Nephron progenitor cell (in vitro differentiated cells): Measurements from ENCODE around the gene NEUROG1.

Experiments used
- DNase-seq: peaks from one replicate; pipeline ENCODE4 v3.0.0; 2021
- H3K27ac Mint-ChIP-seq: 2 replicates; pipeline ENCODE4 v1.8.0; 2021; ENCODE audit warnings: mild to moderate bottlenecking, moderate library complexity, mixed read lengths
- H3K27me3 Mint-ChIP-seq: 2 replicates; pipeline ENCODE4 v1.8.0; 2021; ENCODE audit warnings: mild to moderate bottlenecking, low read depth, mixed read lengths; ENCODE audit not compliant: poor library complexity
- H3K36me3 Mint-ChIP-seq: 2 replicates; pipeline ENCODE4 v1.8.0; 2021; ENCODE audit warnings: low read depth, mixed read lengths
- H3K4me1 Mint-ChIP-seq: 2 replicates; pipeline ENCODE4 v1.8.0; 2021; ENCODE audit warnings: mixed read lengths
- H3K4me3 Mint-ChIP-seq: 2 replicates; pipeline ENCODE4 v1.8.0; 2021; ENCODE audit warnings: mild to moderate bottlenecking, moderate library complexity, mixed read lengths
- H3K9me3 Mint-ChIP-seq: 2 replicates; pipeline ENCODE4 v1.8.0; 2021; ENCODE audit warnings: mild to moderate bottlenecking, moderate library complexity, mixed read lengths
- TF ChIP-seq, protein P1 (sequence below): fragments of 200-600 bp; sonication (generic); IDR thresholded peaks from 2 replicates; pipeline ENCODE4 v1.5.0; 2021; ENCODE audit warnings: antibody characterized with exemption

The NEUROG1 gene

DNA sequence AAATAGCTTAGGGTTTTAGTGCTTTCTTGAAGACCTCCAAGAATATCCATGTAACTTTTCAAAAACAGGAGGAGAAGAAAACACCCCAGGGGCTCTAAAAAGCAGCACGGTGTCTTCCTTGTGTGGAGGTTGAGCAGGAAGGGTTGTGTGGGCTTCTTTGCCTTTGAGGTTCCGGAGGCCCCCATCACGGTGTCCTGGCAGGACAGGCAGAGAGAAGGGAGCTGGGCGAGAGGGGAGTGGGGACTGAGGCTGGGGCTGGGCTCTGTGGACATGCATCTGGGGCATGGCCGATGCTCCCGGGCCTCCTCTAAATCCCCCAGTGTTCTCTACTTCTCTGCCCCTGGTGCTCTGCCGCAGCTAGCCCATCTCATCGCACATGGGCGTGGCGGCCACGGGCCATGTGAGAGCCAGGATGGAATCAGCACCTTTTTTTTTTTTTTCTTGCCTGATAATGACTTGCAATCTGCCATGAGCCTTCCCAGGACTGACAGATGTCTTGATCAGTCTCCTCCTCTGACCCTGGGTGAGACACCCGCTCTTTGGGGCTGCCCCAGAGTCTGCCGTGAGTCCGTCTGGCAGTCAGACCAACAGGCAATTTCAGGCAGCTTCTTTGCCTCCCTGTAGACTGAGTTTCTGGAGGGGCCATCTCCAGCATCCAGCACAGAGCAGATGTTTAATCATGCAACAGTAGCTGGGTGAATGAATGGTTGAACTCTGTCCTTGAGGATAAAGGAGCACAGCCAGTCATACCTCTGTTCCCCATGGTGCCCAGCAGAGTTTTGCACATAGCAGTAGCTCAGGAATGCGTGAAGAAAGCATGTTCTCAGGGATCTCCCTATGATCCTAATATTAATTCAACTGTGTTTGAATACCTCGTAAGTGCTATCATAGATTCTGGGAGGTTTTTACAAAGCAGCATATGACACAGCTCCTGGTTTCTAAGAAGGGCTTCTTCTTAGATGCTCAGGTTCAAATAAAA, 30.9 kb upstream of the NEUROG1 start:
- Mint-ChIP-seq H3K36me3 (no peaks in the 10 kb centered on the region), H3K27ac (no peak overlapping the region), H3K27me3 (peaks cover 57% of the 10 kb centered on the region), H3K4me1 (peaks cover 25% of the 10 kb centered on the region), H3K4me3 (no peak overlapping the region), H3K9me3 (no peaks in the 10 kb centered on the region)
- TF ChIP-seq, protein P1, sequence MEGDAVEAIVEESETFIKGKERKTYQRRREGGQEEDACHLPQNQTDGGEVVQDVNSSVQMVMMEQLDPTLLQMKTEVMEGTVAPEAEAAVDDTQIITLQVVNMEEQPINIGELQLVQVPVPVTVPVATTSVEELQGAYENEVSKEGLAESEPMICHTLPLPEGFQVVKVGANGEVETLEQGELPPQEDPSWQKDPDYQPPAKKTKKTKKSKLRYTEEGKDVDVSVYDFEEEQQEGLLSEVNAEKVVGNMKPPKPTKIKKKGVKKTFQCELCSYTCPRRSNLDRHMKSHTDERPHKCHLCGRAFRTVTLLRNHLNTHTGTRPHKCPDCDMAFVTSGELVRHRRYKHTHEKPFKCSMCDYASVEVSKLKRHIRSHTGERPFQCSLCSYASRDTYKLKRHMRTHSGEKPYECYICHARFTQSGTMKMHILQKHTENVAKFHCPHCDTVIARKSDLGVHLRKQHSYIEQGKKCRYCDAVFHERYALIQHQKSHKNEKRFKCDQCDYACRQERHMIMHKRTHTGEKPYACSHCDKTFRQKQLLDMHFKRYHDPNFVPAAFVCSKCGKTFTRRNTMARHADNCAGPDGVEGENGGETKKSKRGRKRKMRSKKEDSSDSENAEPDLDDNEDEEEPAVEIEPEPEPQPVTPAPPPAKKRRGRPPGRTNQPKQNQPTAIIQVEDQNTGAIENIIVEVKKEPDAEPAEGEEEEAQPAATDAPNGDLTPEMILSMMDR, result no peak
- no peak for DNase-seq

DNA sequence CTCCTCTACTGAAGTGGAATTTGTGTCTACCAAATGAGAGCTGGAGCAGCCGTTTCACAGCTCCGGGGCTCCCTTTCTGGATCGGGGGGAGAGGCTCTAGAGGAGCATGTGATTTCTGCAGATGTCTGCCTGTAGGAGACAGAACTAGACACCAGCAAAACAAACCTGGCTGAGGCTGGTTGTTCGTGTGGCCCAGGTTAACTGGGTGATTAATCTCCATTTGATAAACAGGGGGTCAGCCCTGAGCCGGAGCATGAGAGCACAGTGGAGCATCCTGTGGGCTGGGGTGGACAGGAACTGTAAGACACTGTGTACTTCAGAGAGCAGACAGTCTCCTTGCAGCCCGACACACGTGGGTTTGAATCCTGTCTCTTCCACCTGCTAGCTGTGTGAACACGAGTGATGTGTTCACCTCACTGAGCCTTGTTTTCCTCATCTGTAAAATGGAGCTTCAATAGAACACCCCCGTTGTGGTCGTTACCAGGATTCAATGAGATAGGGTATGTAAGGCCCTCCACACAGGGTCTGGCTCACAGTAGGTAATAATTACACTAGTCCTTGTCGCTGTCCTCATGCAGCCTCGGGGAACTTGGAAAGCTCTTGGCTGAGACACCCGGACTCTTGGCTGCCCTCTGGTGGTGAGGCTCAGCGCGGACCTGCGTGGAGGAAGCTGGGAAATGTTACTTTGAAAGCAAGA, 30.1 kb upstream of the NEUROG1 start:
- DNase-seq, result peak; percentile 81
- Mint-ChIP-seq H3K36me3 (no peaks in the 10 kb centered on the region), H3K9me3 (no peaks in the 10 kb centered on the region), H3K4me3 (no peak overlapping the region), H3K27me3 (peaks cover 53% of the 10 kb centered on the region), H3K27ac (no peak overlapping the region), H3K4me1 (peaks cover 30% of the 10 kb centered on the region)
- TF ChIP-seq, protein P1, result peak; percentile 77

DNA sequence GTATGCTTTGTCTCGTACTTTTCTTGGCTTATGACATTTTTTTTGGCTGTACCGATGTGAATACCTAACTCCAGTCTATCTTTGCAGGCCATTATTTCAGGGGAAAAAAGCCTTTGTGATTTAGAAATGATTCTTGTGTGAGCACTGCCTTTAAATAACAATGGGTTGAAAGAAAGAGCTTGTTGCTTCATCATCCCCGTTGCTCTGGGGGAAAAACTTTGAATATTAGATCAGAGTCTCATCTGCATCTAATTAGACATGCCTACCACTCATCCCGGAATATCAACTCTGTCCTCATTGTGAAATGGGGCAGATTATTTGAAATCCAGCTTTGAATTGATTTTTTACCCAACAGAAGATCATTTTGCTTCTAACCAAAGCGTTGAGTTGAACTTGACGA, 29.5 kb upstream of the NEUROG1 start:
- peaks cover 50% of the 10 kb centered on the region for H3K27me3 Mint-ChIP-seq
- no peak overlapping the region for H3K27ac Mint-ChIP-seq
- no peak for DNase-seq
- no peaks in the 10 kb centered on the region for H3K36me3 Mint-ChIP-seq
- H3K4me1 Mint-ChIP-seq, result peaks cover 34% of the 10 kb centered on the region
- no peak overlapping the region for H3K4me3 Mint-ChIP-seq
- no peaks in the 10 kb centered on the region for H3K9me3 Mint-ChIP-seq
- TF ChIP-seq, protein P1, result no peak

DNA sequence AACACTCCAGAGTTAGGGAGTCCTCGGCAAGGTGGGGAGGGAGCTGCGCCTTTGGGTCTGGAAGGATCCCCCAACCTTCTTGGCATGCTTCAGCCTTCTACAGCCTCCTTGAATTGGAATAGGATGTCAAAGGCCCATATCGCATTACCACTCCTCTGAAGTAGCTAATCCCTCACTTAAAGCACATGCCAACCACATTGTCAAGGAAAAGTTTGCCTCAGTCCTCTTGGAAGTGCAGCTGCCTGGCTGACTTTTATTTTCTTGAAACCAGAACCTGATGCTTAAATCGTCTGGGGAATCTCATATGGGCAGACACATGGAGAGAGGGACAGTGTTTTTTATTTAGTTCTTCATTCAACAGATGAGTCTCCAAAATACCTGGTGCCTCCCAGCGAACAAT, 28.6 kb upstream of the NEUROG1 start:
- TF ChIP-seq, protein P1, result no peak
- Mint-ChIP-seq H3K4me1 (peaks cover 39% of the 10 kb centered on the region), H3K4me3 (no peak overlapping the region), H3K9me3 (no peaks in the 10 kb centered on the region), H3K27me3 (peaks cover 52% of the 10 kb centered on the region), H3K27ac (no peak overlapping the region), H3K36me3 (no peaks in the 10 kb centered on the region)
- no peak for DNase-seq

DNA sequence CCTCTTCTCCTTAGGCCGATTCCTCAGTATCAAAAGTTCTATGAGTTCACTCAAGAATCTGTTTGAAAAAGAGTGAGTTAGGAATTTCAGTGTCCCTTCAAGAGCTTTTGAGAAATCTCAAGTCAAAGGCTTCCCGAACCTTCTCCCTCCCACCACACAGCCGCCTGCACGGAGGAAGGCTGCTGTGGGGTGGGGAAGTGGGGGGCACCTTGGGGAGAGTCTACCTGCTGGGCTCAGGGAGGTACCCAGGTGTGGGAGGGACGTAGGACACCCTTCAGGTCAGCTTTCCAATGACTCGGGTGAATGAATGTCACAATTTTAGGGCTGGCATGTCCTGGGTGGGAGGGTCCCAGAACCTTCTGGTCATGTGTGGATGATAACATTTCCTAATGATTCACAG, 25.5 kb upstream of the NEUROG1 start:
- no peaks in the 10 kb centered on the region for H3K36me3 Mint-ChIP-seq
- TF ChIP-seq, protein P1, result no peak
- no peak overlapping the region for H3K4me3 Mint-ChIP-seq
- H3K27ac Mint-ChIP-seq, result no peak overlapping the region
- H3K9me3 Mint-ChIP-seq, result peaks cover 4% of the 10 kb centered on the region
- H3K4me1 Mint-ChIP-seq, result peaks cover 28% of the 10 kb centered on the region
- H3K27me3 Mint-ChIP-seq, result peaks cover 71% of the 10 kb centered on the region
- DNase-seq, result no peak
